Activated naive CD4-positive, alpha-beta T cell (primary cell): ENCODE data around the gene AMDHD2.
A peak's percentile ranks its signal among the peaks of the same experiment; 100 is the strongest.

Experiments
- DNase-seq, 4 experiments: peaks; one replicate each; lab custom pipeline; 2025; lab: John Stamatoyannopoulos, UW

The AMDHD2 gene

DNA sequence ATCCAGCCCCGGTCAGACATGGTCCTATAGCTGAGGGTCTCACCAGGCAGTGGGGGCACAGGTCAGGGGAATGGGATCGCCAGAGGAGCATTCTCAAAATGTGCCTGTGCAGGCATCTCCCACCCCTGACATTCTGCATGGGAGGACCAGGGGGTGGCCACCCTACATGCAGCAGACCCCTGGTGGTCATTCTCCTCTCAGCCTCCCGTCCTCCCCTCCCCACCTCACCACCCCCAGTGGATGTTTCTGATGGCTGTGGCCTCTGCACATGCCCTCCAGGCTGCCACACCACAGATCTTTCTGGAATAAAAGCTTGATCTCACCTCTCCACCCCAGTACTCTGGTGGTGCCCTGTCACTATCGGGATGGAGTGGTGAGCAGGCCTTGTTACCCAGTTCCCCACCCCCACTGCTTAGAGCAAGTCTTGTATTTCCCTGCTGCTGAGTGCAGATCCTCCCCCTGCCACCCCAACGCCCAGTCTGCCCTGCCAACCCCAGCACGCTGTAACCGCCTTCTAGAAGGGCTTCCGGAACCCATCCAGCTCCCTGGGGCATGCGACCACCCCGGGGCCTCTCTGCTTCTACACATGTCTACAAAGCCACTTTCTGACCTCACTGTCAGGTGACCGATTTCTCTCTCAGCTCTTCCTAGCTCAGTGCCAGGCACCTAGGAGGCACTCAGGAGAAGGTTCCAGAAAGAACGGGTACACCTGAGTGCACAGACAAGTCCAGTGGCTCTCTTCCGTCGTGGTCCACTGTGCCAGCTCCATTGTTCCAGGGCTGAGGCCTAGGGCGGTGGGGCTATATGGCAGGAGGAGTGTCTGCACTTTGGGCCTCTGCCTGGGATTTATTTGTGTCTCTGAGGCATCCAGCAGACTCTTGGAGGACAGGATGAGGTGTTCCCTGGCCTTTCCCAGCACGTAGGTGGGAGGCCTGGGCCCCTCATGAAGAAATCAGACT is 36.0 kb upstream of the AMDHD2 start:
- DNase-seq: no peak

DNA sequence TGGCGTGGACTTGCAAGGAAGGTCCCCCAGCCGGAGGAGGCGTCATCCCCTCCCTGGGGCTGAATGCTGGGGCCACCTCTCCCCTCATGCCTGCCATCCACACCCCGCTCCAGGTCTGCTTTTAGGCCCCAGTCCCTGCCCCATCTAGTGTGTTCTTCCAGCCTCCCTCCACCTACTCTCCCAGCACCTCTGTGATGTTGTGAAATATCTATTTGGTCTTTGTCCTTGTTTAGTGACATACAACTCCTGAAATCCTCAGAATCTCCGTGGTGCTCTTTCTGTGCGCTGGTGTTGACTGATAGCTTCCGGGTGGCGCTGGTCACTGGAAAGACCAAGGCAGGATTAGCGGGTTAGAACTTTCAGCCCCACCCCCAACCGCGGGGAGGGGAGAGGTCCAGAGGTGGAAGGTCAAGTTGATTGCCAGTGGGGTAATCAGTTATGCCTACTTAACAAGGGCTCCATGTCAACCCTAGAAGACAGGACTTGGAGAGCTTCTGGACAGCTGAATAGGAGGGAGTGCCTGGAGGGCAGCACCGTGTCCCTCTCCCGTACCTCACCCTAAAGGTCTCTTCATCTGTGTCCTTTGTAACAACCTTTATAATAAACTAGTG is 35.2 kb upstream of the AMDHD2 start:
- no peak for DNase-seq

DNA sequence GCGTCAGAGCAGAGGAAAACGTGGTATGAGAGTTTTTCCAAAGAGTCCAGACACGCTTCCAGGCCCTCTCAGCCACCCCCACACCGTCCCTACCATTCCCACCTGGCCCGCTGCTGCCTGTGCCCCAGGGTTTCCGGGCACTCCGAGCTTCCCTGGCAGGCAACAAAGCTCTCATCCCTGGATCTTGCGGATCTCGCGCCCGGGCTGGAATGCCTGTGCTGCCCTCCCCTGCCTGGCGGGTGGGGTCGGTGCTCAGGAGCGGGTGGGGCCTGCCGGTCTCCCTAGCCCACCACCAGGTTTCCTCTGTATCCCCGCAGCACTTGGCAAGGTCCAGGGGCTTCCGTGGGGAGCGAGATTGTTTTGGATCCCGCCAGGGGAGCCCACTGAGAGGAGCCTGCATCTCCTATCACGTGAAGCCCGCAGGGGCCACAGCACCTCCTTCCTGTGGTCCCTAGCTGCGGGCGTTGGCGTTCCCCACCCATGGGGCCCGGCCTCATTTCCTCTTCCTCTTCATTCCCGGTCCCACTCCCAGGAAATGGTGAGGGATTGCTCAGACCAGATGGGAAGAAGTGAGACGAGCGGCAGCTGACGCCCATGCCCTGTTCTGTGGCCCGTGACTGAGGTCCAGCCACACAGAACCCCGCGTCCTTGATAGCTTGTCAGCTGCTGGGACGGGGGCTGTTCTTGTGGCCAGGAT is 34.2 kb upstream of the AMDHD2 start:
- DNase-seq: no peak

DNA sequence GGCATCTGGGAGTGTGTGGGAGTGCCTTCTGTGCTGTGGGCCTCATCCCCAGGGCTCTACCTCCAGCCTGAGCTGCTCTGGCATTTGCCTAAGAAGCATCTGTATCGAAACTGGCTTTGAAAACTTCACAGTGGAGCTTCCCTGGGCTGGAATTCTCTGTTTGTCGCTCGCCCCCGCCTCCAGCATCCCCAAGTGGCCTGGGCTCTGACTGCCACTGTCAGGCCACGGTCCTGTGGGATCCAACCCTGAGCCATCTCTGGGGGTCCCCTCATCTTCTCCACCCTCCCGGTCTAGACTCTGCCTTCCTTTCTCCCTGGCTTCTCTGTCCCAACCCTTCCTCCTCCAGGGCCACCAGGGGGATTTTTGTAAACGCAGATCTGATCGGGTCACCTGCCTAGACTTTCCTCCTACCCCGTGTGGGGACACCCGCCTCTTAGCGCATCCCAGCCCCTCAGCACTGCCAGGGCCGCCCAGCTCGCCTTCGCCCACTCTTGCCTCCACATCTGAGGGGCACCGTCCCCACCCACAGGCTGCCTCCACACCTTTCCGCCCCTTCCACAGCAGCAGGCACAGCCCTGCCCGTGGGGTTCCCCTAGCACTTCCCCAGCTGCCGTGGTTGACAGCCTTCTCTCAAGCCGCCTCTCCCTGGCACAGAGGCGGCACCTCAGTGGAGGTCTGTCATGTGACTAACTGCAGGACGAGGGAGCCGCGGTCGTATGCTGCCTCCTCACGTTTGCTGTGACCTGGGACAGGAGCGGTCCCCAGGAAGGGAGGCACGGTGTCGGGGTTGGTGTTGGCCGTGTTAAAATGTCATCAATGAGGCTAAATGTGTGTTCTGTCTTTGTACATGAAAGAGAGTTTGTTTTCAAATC is 33.3 kb upstream of the AMDHD2 start:
- DNase-seq: peak in 3 of 4 experiments; percentile 48 to 71 (median 70)

DNA sequence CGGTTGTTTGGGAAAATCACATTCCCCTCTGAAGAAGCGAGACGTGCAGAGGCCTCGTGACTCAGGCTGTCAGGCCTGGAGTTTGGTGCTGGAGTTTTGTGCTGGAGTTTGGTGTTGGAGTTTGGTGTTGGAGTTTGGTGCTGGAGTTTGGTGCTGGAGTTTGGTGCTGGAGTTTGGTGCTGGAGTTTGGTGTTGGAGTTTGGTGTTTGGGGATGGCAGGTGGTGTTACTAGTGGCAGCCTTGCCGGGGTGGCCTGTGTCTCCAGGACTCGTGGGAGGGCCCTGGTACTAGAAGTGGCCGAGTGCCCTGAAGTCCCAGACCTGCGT is 32.7 kb upstream of the AMDHD2 start:
- no peak for DNase-seq

DNA sequence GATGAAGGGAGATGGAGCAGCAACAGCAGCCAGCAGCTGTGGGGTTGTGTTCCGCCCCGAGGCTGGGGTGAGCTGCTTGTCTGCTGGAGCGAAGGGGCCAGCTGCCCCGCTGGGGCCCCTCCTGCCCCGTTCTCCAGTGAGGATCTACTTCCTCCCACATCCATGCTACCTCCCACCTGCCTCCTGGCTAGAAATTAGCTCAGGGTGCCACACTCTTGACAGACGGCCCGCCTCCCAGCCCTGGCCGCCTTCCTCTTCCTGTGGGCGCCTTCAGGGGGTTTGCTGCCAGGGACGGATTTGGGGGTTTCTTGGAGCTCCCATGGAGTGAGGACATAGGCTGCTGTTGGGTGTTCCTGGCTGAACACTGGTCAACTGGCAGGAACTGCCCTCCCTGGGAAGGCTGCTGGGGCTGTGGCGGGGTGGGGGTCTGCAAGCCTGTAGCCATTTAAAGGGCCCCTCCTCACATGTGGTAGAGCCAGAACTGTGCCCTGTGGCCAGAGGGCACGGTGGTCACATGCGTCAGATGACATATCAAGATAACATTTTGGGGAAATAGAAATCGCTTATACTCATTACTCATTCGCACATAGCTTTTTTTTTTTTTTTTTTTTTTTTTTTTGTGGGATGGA is 32.2 kb upstream of the AMDHD2 start:
- DNase-seq: no peak

DNA sequence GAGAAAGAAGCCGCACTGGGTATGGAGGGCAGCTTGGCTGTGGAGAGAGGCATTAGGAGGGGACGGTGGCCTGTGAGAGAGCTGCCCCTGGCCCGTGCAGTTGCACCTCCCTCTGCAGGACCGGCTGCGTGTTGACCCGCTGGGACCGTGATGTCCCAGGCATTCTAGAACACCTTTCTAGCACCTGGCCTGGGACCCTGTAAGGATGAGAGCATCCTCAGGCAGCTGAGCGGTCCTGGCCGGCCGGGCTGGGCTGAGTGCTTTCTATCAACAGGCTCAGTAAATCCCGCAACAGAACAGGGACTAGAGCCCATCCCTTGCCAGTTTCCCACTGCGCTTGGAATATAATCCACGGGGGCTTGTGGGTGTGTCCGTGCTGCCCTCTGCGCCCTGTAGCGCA is 30.6 kb upstream of the AMDHD2 start:
- DNase-seq: no peak

DNA sequence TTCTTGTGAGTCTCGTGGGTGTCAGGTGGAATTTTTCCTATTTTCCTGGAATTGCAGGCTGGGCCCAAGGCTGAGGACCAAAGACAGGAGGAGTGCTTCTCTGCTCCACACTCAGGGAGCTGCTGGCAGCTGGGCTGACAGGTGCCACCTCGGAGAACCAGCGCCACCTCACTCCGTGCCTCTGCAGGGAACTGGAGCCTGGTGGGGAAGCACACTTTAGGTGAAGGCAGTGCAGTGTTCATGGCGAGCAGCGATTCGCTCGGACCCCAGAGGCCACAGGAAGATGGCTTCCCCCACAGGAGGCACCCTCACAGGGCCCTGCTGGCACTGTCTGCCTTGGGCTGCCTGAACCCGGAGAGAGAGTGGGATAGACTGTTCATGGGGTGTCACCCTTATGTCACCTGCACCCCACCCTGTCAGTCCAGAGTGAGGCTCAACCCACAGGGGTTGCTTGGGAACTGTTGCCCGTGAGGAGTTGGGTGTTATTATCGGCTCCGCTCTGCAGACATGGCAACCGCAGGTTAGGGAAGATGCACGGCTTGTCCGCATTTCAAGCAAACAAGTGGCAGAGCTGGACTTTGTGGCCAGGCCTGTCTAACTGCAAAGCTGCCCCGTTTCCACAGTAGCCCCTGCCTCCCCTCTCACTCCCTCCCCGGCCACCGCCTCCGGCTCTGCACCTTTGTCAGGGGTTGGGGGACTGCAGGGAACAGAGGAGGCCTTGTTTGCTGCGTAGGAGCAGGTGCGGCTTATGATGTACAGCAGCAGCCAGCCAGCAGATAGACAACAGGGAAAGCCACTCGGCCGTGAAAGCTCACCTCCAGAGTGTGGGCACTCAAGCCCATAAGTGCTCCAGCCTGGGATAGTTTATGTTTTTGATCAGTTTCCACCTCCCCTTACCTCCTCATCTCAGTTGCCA is 29.7 kb upstream of the AMDHD2 start:
- no peak for DNase-seq

DNA sequence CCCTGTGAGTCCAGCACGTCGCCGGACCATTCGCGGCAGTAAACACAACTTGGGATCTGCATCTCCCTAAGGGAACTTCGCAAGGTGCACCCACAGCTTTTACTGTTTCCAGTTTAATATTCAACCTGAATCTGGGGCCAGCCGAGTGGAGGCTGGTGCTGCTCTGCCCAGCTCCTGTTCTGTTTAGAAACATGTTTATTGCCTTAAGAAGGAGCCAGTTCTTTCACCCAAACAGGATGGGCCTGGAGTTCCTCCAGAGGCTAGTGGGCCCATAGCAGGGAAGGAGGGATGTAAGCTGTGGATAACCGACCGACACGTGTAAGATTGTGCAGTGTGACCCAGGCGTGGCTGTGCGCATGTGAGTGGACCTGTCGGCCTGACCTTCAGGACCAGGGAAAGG is 27.9 kb upstream of the AMDHD2 start:
- DNase-seq: no peak

DNA sequence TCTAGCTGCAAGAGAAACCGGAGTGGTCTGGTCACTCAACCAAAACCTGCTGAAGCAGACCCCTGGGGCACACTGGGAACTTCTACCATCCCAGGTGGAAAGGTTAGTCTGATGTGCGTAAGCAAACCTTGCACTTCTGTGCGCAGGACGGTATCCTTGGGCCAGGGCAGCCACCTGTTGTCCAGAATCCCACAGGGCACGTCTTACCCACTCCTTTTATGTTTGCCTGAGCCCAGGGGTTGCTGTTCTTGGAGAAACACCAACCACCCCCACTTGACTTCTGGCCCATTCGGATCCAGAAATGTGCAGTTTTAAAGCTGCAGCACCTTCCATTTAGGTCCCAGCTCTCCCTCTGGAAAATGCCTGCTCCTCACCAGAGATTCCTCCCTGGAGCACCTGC is 26.6 kb upstream of the AMDHD2 start:
- no peak for DNase-seq

DNA sequence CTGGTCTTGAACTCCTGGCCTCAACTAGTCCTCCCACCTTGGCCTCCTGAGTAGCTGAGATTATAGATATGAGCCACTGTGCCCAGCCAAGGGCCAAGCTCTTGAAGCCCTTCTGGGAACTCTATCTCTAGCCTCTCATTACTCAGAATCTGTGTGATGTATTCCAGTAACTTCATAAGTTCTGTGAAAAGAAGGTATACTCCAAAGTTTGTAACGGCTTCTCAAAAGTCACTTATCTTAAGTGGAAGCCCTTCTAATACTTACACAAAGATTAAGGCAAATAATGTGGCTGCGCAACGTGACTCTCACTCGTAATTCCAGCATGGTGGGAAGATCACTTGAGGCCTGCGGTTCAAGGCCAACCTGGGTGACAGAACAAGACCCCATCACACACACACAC is 25.6 kb upstream of the AMDHD2 start:
- no peak for DNase-seq

DNA sequence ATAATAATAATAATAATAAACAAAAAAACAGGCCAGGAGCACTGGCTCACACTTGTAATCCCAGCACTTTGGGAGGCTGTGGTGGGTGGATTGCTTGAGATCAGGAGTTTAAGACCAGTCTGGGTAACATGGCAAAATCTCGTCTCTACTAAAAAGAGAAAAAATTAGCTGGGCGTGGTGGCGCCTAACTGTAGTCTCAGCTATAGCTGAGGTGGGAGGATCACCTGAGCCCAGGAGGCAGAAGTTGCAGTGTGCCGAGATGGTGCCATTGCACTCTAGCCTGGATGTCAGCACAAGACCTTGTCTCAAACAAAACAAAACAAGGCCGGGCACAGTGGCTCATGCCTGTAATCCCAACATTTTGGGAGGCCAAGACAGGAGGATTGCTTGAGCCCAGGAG is 25.1 kb upstream of the AMDHD2 start:
- no peak for DNase-seq

DNA sequence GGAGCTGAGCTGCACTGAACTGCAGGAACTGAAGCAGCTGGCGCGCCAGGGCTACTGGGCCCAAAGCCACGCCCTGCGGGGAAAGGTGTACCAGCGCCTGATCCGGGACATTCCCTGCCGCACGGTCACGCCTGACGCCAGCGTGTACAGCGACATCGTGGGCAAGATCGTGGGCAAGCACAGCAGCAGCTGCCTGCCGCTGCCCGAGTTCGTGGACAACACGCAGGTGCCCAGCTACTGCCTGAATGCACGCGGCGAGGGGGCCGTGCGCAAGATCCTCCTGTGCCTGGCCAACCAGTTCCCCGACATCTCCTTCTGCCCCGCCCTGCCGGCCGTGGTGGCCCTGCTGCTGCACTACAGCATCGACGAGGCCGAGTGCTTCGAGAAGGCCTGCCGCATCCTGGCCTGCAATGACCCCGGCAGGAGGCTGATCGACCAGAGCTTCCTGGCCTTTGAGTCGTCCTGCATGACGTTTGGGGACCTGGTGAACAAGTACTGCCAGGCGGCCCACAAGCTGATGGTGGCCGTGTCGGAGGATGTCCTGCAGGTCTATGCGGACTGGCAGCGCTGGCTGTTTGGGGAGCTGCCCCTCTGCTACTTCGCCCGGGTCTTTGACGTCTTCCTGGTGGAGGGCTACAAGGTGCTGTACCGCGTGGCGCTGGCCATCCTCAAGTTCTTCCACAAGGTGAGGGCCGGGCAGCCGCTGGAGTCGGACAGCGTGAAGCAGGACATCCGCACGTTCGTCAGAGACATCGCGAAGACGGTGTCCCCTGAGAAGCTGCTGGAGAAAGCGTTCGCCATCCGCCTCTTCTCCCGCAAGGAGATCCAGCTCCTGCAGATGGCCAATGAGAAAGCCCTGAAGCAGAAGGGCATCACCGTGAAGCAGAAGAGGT is 23.7 kb upstream of the AMDHD2 start:
- no peak for DNase-seq

DNA sequence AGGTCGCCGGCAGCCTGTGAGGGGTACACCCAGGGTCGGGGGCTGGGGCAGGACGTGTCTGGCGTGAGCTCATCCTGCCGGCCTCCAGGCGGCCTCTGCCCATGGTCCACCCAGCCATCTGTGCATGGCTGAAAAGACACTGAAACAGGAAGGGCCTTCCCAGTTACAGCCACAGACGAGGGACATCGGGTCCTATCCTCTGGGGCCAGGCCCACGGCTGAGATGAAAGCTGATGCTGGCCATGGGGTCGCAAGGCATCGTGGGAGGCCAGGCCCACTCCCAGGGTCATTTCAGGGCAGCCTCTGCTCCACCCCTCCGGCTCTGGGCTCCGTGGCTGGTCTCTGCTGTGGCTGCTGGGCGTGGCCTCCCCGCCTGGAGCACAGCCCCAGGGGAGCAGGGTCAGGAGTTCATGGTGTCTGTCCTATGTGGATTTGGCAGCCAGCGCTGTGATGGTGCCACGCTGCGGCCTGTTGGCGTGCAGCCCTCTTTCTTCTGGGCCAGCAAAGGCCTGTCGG is 23.0 kb upstream of the AMDHD2 start:
- no peak for DNase-seq

DNA sequence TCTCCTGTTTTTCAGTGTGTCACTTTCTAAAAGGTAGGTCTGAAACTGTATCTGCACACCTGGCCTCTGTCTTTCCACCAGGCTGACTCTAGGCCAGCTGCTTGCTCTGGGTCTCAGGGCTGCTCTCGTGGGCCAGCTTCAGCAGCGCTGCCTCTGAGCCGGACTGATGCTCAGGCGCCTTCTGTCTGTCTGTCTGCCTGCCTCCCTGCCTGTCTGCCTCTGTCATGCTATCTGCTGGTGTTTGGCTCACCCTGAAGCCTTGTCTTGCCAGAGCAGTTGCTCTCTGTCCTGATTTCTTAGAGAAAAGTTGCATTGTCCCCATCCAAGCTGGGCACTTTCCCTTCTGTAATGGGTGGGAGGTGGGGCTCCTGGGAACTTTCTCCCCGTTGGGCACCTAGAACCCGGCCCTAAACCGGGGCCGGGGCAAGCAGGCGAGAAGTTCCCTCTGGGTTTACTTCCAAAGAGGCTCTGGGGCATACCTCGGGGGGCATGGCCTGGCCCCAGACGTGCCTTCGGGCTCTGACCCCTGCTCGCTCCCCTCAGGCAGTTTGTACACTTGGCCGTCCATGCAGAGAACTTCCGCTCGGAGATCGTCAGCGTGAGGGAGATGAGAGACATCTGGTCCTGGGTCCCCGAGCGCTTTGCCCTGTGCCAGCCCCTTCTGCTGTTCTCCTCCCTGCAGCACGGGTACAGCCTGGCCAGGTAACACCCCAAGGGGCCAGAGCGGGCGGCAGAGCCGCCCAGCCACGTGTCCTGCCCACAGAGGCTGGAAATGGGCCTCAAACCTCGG is 22.3 kb upstream of the AMDHD2 start:
- no peak for DNase-seq

DNA sequence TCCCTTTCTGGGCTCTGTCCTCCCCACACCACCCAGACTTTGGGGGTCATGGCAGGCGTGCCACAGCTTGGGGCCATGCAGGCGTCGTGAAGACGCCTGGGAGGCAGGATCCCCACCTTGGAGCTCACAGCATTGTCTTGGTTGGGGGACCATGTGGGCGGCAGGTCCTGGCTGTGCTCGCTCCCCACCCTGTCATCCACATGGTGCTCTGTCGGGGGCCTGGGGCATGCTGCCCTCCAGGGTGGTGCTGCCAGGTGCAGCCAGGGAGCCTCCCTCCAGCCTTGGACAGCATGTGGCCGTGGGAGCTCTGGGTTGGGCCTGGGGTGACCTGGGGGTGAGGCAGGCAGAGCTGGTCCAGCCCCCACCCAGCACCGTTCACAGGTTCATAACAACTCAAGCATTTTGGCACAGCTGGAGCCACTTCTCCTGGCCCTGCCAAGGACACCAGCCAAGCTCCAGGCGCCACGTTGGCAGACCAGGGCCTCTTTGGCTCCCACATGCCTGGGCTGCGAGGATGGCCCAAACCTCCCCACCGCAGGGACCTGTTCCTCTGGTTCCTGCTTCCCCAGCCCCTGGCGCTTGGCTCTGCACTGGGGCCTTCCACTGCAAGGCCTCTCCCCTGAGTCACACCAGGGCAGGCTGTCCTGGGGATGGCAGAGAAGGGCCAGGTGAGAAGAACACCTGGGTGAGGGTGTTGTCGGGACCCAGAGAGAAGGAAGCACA is 21.5 kb upstream of the AMDHD2 start:
- DNase-seq: no peak

DNA sequence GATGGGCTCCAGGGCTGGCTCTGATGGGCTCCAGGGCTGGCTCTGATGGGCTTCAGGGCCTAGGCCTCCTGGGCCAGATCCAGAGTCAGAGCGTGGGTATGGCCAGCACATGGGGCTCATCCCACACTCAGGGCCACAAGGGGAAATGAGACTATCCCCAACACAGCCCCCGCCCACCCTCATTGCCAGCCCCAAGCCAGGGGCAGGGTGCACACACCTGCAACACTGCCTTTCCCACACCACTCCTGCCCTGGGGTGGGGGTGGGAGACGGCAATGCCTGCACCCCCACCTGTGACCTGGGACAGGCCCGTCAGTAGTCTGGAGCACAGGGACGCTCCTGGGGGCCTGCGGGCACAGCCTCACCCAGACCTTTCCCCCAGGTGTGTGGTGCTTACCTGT is 20.7 kb upstream of the AMDHD2 start:
- no peak for DNase-seq
